ENCODE results near the gene KLHDC10.
"Not testable (repeated sequence)": the region's sequence is repeated elsewhere in the genome, so short reads cannot be mapped to it uniquely, and the experiment has no call there.

The KLHDC10 gene, protein sequence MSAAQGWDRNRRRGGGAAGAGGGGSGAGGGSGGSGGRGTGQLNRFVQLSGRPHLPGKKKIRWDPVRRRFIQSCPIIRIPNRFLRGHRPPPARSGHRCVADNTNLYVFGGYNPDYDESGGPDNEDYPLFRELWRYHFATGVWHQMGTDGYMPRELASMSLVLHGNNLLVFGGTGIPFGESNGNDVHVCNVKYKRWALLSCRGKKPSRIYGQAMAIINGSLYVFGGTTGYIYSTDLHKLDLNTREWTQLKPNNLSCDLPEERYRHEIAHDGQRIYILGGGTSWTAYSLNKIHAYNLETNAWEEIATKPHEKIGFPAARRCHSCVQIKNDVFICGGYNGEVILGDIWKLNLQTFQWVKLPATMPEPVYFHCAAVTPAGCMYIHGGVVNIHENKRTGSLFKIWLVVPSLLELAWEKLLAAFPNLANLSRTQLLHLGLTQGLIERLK

DNA sequence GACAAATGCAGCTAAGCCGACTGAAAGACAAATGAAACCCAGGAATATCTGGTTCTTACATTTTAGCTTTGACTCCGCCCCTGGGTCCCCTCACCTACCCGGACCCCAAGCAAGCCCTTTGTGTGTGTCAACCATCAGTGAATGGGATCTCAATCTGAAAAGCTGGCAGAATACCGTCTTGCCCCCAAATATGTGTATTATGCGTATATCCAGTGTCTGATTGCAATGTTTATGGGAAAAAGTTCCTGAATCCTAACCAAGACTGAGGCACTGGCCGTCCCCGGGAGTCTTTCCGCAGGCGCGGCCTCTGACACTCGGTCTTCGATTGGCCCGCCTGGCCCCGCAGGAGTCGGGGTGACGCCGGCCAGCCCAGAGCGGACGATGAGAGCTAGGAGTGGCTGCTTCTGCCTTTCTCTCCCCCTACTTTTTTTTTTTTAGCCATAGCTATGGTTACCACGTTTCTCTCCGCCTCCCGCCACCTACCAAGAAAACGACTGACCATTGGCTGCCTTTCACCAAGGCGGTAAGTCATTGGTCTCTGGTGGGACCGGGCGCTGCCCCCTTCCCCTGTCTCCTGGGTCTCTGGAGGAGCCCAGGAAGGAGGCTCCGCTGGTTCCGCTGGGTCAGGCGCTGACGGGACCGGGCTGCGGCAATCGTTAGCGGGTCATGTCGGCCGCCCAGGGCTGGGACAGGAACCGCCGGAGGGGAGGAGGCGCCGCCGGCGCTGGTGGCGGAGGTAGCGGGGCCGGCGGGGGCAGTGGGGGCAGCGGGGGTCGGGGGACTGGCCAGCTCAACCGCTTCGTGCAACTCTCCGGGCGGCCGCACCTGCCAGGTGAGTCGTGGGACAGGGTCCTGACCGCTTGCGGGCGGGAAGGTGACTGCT lies at the start of gene KLHDC10:
Gene KLHDC10 (plus strand): TSS at position 557 of the 883 bp plus-strand sequence. CDS start 110 bp downstream, at position 667.
- DNase-seq (ENCODE audit: low read depth in 1 of 2, low spot score in 1 of 2) = peak; percentile 88 to 93

DNA sequence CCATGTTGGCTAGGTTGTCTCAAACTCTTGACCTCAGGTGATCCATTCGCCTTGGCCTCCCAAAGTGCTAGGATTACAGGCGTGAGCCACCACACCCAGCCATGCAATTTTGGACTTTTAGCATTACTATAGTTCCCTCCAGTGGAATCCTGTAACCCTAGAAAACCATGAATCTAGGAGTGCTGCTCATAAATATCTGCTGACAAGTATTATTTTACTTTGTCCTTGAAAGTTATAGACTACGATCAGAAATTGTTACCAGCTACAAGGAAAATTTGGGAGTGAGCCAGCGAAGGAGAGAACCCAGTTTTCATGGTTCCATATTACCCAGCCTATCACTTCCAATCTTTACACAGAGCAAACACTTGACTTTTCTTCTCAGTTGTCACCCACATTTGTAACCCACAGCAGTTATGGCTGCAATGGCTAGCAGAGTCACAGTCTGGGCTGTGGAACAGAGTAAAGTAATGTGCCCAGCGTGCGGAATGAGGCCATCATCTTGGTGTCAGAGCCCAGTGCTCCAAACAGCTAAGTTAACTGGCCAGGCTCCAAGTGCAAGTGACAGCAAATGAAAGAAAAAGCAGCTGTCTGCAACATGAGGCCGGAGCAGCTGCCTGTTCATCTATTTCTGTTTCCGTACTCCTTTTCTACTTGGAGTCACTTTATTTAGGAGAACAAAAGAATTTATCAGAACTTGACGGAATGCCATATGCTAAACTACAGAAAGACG lies 49.1 kb upstream of the KLHDC10 start:
- no peak for DNase-seq (ENCODE audit: low read depth in 1 of 2, low spot score in 1 of 2)

DNA sequence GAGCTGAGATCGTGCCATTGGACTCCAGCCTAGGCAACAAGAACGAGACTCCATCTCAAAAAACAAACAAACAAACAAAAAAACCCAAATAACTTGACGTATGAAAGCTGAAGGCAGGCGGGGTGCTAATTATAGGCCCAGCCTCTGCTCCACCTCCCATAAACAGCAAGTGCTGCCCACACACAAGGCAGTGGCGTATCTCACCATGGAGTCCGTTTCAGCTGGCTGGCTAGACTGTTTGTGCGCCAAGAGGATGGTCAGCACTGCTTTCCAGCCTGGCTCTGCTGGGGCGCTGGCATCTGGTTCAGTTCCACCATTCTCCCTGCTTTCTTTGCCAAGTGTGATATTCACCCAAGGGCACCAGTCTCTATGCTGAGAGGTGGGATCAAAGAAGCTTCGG lies 48.2 kb upstream of the KLHDC10 start:
- no peak for DNase-seq (ENCODE audit: low read depth in 1 of 2, low spot score in 1 of 2)

DNA sequence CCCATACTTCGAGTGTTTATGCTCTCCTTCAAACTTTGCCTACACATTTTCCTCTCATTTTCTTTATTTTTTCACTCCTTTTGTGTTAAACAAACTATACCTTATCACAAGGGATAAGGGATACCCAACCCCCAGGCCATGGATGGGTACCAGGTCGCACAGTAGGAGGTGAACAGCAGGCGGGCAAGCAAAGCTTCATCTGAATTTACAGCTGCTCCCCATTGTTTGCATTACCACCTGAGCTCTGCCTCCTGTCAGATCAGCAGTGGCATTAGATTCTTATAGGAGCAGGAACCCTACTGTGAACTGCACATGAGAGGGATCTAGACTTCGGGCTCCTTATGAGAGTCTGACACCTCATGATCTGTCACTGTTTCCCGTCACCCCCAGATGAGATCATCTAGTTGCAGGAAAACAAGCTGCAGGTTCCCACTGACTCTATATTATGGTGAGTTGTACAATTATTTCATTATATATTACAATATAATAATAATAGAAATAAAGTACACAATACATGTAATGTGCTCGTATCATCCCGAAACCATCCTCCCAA lies 47.6 kb upstream of the KLHDC10 start:
- no peak for DNase-seq (ENCODE audit: low read depth in 1 of 2, low spot score in 1 of 2)

DNA sequence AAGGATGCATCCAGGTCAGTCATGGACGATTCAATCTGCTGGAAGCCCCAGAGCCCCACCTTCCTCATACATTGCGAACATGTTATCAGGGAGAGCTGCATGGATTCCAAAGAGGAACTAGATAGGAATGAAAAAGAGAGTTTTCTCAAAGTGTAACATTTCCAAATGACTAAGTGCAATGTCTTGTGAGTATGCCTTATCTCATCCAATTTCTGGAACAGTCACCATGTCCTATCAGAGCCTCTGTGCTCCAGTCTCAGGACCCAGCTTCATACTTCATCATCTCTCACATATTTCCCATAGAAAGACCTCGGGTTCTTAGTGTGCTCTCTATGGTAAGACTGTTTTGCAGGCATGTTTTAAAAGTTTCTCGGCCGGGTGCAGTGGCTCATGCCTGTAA lies 45.9 kb upstream of the KLHDC10 start:
- no peak for DNase-seq (ENCODE audit: low read depth in 1 of 2, low spot score in 1 of 2)

DNA sequence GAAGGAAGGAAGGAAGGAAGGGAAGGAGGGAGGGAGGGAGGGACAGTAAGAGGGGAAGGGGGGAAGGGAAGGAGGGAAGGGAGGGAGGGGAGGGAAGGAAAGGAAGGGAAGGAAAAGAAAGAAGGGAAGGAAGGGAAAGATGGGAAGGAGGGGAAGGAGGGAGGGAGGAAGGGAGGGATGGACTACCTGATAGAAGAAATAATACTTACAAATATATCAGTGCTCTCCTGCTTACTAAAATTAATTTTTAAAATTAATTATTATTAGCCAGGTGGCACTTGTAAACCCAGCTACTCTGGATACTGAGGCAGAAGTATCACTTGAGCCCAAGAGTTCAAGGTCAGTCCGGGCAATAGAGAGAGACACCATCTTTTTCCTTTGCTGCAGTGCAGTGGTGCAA lies 37.6 kb upstream of the KLHDC10 start:
- DNase-seq (ENCODE audit: low read depth in 1 of 2, low spot score in 1 of 2) = no peak

DNA sequence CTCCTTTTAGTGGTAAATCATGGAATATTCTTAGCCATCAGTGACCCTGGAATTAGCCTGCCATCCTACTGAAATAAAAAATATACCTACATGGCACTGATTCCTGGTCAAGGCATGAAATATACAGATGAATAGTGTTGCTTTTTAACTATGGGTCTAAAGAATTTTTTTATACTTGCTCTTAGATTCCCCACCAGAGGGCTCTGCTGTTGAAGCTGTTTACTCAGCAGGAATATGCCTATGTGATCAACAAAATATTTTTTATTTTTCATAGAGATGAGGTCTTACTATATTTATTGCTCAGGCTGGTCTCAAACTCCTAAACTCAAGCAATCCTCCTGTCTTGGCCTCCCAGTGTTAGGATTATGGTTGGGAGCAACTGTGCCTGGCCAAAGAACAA lies 32.6 kb upstream of the KLHDC10 start:
- DNase-seq (ENCODE audit: low read depth in 1 of 2, low spot score in 1 of 2) = no peak

DNA sequence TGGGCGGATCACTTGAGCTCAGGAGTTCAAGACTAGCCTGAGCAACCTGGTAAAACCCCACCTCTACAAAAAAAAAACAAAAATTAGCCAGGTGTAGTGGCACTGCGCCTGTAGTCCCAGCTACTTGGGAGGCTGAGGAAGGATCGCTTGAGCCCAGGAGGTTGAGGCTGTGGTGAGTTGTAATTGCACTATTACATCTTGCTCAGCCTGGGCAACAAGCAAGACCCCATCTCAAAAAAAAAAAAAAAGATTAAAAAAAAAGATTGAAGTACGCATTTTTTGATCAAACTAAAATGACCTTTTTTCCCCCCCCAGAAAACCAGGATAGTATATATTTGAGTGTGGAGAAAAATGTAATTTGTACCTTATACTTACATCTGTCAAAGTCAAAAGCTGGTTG lies 29.8 kb upstream of the KLHDC10 start:
- no peak for DNase-seq (ENCODE audit: low read depth in 1 of 2, low spot score in 1 of 2)

DNA sequence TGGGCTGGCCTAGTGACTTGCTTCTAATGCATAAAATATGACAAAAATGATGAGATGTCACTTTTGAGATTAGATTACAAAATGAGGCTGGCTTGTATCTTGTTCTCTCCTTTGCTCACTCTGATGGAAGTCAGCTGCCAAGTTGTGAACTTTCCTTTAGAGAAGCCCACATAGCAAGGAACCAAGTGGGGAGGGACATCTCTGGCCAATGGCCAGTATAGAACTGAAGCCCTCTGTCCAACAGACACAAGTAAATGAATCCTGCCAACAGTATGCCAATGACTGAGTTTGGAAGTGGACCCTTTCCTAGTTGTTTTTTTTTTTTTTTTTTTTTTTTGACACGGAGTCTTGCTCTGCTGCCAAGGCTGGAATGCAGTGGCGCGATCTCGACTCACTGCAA lies 22.5 kb upstream of the KLHDC10 start:
- no peak for DNase-seq (ENCODE audit: low read depth in 1 of 2, low spot score in 1 of 2)

DNA sequence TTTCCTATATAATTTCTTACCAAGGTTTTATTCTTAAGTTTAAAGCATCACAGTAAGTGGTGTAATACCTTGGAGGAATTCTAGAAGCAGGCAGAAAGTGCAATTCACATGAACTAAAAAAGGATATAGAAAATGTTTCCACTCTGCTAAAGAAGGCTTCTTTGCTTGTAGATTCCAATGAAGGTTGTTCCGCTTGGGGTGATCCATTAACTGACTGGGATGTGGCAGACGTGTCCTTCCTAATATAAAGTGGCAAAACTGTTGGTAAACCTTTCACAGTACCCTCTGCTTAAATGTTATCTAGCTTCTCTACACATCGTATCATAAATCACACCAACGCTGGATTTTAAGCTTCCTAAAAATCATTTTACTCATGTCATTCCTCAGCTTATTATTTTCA lies 21.4 kb upstream of the KLHDC10 start:
- DNase-seq (ENCODE audit: low read depth in 1 of 2, low spot score in 1 of 2) = no peak

DNA sequence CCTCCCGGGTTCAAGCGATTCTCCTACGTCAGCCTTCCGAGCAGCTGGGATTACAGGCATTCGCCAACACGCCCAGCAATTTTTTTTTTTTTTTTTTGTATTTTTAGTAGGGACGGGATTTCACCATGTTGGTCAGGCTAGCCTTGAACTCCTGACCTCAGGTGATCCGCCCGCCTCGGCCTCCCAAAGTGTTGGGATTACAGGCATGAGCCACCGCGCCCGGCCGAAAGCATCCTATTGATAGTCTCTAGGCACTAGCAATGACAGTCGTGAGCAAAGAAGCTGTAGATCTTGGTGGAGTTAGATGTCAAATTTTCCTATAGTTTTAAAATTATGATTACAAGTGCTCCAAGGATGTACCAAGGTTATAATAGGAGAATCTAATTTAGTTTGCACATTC lies 18.1 kb upstream of the KLHDC10 start:
- not testable (repeated sequence) for DNase-seq (ENCODE audit: low read depth in 1 of 2, low spot score in 1 of 2)

DNA sequence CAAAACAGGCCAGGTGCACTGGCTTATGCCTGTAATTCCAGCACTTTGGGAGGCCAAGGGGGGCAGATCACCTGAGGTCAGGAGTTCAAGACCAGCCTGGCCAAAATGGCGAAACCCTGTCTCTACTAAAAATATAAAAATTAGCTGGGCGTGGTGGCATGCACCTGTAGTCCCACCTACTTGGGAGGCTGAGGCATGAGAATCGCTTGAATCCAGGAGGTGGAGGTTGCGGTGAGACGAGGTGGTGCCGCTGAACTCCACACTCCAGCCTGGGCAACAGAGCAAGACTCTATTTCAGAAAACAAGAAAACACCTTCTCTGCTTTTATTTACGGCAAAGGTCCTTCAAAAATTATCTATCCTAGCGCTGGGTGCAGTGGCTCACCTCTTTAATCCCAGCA lies 15.1 kb upstream of the KLHDC10 start:
- not testable (repeated sequence) for DNase-seq (ENCODE audit: low read depth in 1 of 2, low spot score in 1 of 2)

DNA sequence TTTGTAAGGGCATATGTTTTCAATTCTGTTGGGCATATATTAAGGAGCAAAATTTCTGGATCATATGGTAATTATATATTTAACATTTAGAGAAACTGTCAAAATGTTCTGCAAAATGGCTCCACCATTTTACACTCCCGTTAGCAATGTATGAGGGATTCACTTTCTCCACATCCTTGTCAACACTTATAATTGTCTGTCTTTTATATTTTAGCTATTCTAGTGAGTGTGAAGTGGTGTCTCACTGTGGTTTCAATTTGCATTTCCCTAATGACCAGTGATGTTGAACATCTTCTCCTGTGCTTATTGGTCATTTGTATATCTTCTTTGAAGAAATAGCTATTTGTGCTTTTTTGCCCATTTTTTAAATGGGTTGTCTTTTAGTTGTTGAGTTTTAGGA lies 8.1 kb upstream of the KLHDC10 start:
- DNase-seq (ENCODE audit: low read depth in 1 of 2, low spot score in 1 of 2) = no peak

DNA sequence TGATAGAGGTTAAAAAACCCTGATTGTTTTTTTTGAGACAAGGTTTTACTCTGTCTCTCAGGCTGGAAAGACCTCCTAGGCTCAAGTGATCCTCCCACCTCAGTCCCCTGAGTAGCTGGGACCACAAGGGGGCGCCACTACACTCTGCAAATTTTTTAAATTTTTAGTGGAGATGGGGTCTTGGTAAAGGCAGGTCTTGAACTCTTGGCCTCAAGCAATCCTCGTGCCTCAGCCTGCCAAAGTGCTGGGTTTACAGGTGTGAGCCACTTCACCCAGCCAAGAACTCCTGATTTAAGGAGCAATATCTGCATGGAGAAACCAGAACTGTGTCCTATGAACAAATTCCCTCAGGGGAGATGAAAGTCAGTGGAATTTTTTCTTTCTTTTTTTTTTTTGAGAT lies 7.3 kb upstream of the KLHDC10 start:
- peak; percentile 54 to 70 for DNase-seq (ENCODE audit: low read depth in 1 of 2, low spot score in 1 of 2)

DNA sequence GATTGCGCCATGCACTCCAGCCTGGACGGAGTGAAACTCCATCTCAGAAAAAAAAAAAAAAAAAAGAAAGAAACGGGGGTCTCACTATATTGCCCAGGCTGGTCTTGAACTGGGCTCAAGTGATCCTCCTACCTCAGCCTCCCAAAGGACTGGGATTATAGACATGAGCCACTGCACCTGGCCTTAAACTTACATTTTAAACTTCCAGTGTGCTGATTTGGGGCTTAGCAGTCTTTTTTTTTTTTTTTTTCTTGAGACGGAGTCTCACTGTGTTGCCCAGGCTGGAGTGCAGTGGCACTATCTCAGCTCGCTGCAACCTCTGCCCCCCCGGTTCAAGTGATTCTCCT lies 5.8 kb upstream of the KLHDC10 start:
- DNase-seq (ENCODE audit: low read depth in 1 of 2, low spot score in 1 of 2) = not testable (repeated sequence)

DNA sequence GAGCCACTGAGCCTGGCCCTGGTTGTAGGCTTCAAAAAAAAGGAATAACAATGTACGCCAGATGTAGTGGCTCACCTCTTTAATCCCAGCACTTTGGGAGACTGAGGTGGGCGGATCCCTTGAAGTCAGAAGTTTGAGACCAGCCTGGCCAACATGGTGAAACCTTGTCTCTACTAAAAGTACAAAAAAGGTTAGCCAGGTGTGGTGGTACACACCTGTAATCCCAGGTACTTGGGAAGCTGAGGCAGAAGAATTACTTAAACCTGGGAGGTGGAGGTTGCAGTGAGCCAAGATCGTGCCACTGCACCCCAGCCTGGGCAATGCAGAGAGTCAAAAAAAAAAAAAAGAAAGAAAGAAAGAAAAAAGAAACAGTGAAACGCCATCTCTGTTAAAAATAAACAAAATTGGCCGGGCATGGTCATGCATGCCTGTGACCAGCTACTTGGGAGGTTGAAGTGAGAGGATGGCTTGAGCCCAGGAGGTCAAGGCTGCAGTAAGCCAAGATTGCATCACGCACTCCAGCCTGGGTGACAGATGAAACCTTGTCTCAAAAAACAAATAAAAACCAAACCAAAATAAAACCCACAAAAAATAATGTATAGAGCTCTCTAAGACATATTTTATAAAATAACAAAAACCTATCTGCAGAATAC lies 4.7 kb upstream of the KLHDC10 start:
- no peak for DNase-seq (ENCODE audit: low read depth in 1 of 2, low spot score in 1 of 2)

DNA sequence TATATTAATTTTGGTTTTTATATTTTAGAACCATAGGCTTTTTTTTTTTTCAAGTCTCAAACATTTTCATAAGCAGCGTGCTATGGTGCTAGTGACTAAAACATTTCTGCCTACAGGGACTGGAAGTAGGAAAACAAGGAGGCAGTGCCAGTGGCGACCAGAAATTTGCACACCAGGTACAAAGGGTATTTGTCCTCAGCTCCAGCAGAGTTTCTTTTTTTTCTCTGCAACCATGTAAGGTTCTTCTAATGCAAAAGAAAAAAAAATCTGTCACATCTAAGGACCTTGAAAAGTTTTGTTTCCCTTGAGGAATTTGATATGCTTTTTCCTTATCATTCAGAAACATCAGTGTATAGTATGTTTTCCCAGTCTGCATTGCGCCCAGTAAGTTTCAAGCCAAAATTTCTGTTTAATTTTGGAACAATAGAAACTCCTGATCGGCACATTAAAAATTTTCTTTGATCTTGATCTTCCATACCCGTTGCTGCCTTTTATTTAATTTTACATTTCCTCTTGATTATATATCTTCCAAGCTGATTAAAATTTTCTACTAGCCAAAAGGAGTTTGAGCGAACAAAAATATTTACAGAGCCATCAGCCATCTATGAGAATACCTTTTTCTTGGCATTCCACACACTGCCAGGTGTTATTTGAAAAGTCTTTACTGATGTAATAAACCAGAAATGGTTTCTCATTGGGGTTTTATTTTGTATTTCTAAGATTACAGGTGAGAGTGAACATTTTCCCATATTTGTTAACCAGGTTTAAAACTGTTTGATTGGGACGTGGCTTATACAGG lies 956 bp upstream of the KLHDC10 start:
- no peak for DNase-seq (ENCODE audit: low read depth in 1 of 2, low spot score in 1 of 2)

DNA sequence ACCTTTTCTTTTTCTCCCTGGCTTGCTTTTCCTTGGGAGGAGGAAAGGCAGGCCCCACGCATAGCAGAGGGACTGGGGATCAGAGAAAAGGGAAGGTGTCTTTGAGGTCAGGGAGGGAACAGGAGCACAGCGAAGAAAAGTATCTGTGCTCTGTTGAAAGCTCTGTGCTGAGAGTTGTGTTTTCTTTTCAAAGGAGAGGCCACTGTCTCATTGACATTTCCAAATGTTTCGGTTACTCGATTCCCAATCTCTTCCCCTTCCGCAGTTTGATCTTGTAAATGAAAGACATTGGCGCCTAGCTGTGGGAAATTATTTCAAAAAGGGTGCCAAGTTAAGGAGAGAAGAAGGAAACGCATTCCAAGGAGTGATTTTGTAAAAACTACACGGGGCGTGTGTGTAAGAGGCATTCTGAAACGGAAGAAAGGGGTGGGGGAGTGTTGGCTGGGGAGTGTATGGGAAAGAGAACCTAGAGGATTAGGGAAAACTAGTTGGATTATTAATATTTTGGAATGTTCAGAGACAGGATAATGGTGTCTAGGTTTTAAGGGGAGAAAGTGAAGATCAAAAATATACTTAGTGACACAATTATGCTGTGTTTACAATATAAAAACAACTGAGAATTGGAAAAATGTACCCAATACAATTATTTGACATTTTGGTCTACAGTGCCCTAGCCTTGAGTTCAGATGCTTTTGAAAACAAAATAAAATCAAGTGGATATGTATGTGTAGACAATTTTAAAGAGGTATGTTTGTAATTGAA lies 708 bp downstream of the KLHDC10 start:
- no peak for DNase-seq (ENCODE audit: low read depth in 1 of 2, low spot score in 1 of 2)
